Neural cell (in vitro differentiated cells): ENCODE measurements around the gene ZFYVE1.
"Not testable (repeated sequence)": the region's sequence is repeated elsewhere in the genome, so short reads cannot be mapped to it uniquely, and the experiment has no call there.

Source experiments
- CTCF ChIP-seq: fragments of 450-650 bp; IDR thresholded peaks from 2 replicates; pipeline ENCODE4 v1.5.1; 2014; ENCODE audit warnings: antibody characterized with exemption, mild to moderate bottlenecking, moderate library complexity; ENCODE audit not compliant: poor library complexity, severe bottlenecking
- EP300 ChIP-seq: fragments of 450-650 bp; conservative IDR thresholded peaks from 2 replicates; pipeline ENCODE4 v1.6.1; 2014; ENCODE audit warnings: antibody characterized with exemption, mild to moderate bottlenecking, moderate library complexity; ENCODE audit not compliant: poor library complexity, severe bottlenecking
- EZH2 ChIP-seq: fragments of 200-600, 300-800 bp; shearing (Covaris generic), sonication (generic); IDR thresholded peaks from 2 replicates; pipeline ENCODE4 v1.6.1; 2014; ENCODE audit warnings: antibody characterized with exemption, low read length, borderline replicate concordance, mild to moderate bottlenecking; ENCODE audit not compliant: insufficient read depth, poor library complexity, severe bottlenecking
- MXI1 ChIP-seq: fragments of 450-650 bp; conservative IDR thresholded peaks from 2 replicates; pipeline ENCODE4 v1.6.1; 2014; ENCODE audit warnings: antibody characterized with exemption, mild to moderate bottlenecking; ENCODE audit not compliant: poor library complexity, severe bottlenecking
- POLR2AphosphoS5 ChIP-seq: IDR thresholded peaks from 2 replicates; pipeline ENCODE4 v1.6.1; 2012
- RAD21 ChIP-seq: fragments of 450-650 bp; conservative IDR thresholded peaks from 2 replicates; pipeline ENCODE4 v1.6.1; 2014; ENCODE audit warnings: antibody characterized with exemption, mild to moderate bottlenecking, moderate library complexity
- REST ChIP-seq: IDR thresholded peaks from 2 replicates; pipeline ENCODE4 v1.6.1; 2012; ENCODE audit warnings: borderline replicate concordance
- SMC3 ChIP-seq: fragments of 450-650 bp; conservative IDR thresholded peaks from 2 replicates; pipeline ENCODE4 v1.6.1; 2014; ENCODE audit warnings: antibody characterized with exemption, mild to moderate bottlenecking, moderate library complexity; ENCODE audit not compliant: poor library complexity
- TAF1 ChIP-seq: IDR thresholded peaks from 2 replicates; pipeline ENCODE4 v1.6.1; 2012; ENCODE audit warnings: low read depth

DNA sequence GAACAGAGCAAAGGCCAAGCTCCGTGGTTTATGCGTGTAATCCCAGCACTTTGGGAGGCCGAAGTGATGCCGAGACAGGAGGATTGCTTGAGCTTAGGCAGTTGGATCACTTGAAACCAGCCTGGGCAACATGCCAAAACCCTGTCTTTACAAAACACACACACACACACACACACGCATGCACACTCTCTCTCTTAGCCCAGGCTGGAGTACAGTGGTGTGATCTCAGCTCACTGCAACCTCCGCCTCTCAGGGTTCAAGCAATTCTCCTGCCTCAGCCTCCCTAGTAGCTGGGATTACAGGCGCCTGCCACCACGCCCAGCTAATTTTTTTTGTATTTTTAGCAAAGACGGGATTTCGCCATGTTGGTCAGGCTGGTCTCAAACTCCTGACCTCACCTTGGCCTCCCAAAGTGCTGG, 64.6 kb downstream of the ZFYVE1 start:
- not testable (repeated sequence) for TF ChIP-seq CTCF, POLR2AphosphoS5, EZH2, REST, TAF1, MXI1, EP300, RAD21, SMC3
